HCT116 (cell line): ENCODE data around the gene GPM6B. TPM values are rescaled to one million over a fixed set of nuclear protein-coding genes. Genes with fewer than 3 reads are reported as not detected.

Experiments
- ATAC-seq: fragments of 200-7000 bp; cut with Tn5 transposase; 2 replicates; pipeline ENCODE4 v1.9.1; 2020; ENCODE audit warnings: mild to moderate bottlenecking, moderate library complexity
- BruUV-seq: library from RNA; stranded (reverse); fragments of 400-500 nt; replicated peaks from 2 replicates; lab custom pipeline; 2021; lab: Mats Ljungman, UMichigan
- CTCF ChIA-PET: fragments of 300-600 bp; sonication (Branson Sonifier 250); formaldehyde crosslinking; loops from one replicate; lab custom pipeline; 2021; ENCODE audit warnings: antibody characterized with exemption; lab: Charles Lee
- POLR2A ChIA-PET: fragments of 300-600, 350-600 bp; sonication (Branson Sonifier 250); formaldehyde crosslinking; loops from one replicate; lab custom pipeline; 2021; ENCODE audit warnings: antibody characterized with exemption; lab: Charles Lee
- RAD21 ChIA-PET, 2 experiments: fragments of 300-600 bp; sonication (Branson Sonifier 250); formaldehyde crosslinking; loops; one replicate each; lab custom pipeline; 2023; ENCODE audit warnings: low total read pairs in 2 of 2; ENCODE audit not compliant: uncharacterized antibody in 2 of 2, unreplicated experiment in 2 of 2, low non-redundant PET in 1 of 2; lab: Charles Lee
- DNase-seq: peaks from one replicate; pipeline ENCODE4 v3.0.0-alpha.2; 2010; ENCODE audit warnings: low read depth, low spot score
- H2AFZ ChIP-seq: fragments of 200-600 bp; shearing (Covaris generic), sonication (generic); 2 replicates; pipeline ENCODE4 v1.6.1; 2017; ENCODE audit warnings: low read depth, mixed run types, mixed read lengths, antibody characterized with exemption, low read length; ENCODE audit not compliant: poor library complexity, severe bottlenecking
- H3K27ac ChIP-seq: 2 replicates; pipeline ENCODE4 v1.5.1; 2012; ENCODE audit warnings: low read depth, low read length
- H3K27me3 ChIP-seq: fragments of 200-600 bp; sonication (generic); 2 replicates; pipeline ENCODE4 v1.6.1; 2016; ENCODE audit warnings: mixed run types, low read length, mixed read lengths; ENCODE audit not compliant: insufficient read depth
- H3K36me3 ChIP-seq, 2 experiments: fragments of 200-500 bp in 1 of 2; fragments of 200-600 bp in 1 of 2; sonication (Bioruptor generic) in 1 of 2; sonication (generic) in 1 of 2; 2 replicates each; pipeline versions ENCODE4 v1.5.1 to v1.6.1; 2014 to 2016; ENCODE audit warnings: low read length in 2 of 2, inconsistent platforms in 1 of 2, mixed read lengths in 1 of 2, mixed run types in 1 of 2; ENCODE audit not compliant: insufficient read depth in 2 of 2, control insufficient read depth in 1 of 2
- H3K4me1 ChIP-seq, 2 experiments: fragments of 200-600 bp in 1 of 2; sonication (generic) in 1 of 2; 2 replicates each; pipeline versions ENCODE4 v1.5.1 to v1.6.1; 2012 to 2017; ENCODE audit warnings: low read length in 2 of 2, inconsistent platforms in 1 of 2, mild to moderate bottlenecking in 1 of 2, mixed read lengths in 1 of 2, mixed run types in 1 of 2, moderate library complexity in 1 of 2; ENCODE audit not compliant: insufficient read depth in 2 of 2, control insufficient read depth in 1 of 2
- H3K4me2 ChIP-seq: fragments of 200-600 bp; sonication (generic); 2 replicates; pipeline ENCODE4 v1.6.1; 2017; ENCODE audit warnings: mixed run types, low read length, mixed read lengths
- H3K4me3 ChIP-seq, 2 experiments: fragments of 200-600 bp in 1 of 2; sonication (generic) in 1 of 2; replicated peaks in 1 of 2; 2 replicates each; pipeline ENCODE4 v1.5.1; 2011 to 2016; ENCODE audit warnings: low read length in 2 of 2, control low read depth in 1 of 2, low read depth in 1 of 2, mild to moderate bottlenecking in 1 of 2, mixed read lengths in 1 of 2, mixed run types in 1 of 2
- H3K79me2 ChIP-seq: fragments of 200-600 bp; sonication (generic); 2 replicates; pipeline ENCODE4 v1.6.1; 2017; ENCODE audit warnings: mild to moderate bottlenecking, mixed run types, low read length, moderate library complexity, mixed read lengths; ENCODE audit not compliant: insufficient read depth
- H3K9ac ChIP-seq: fragments of 200-600 bp; sonication (generic); 2 replicates; pipeline ENCODE4 v1.6.1; 2016; ENCODE audit warnings: low read length, mixed read lengths
- H3K9me2 ChIP-seq: fragments of 200-600 bp; sonication (generic), shearing (Covaris generic); 2 replicates; pipeline ENCODE4 v1.6.1; 2017; ENCODE audit warnings: mixed run types, mild to moderate bottlenecking, moderate library complexity; ENCODE audit not compliant: insufficient read depth
- H3K9me3 ChIP-seq, 2 experiments: fragments of 200-500 bp in 1 of 2; fragments of 200-600 bp in 1 of 2; sonication (Bioruptor generic) in 1 of 2; sonication (generic) in 1 of 2; 2 replicates each; pipeline ENCODE4 v1.6.1; 2014 to 2017; ENCODE audit warnings: low read length in 2 of 2, mixed read lengths in 2 of 2, inconsistent platforms in 1 of 2, low read depth in 1 of 2, mild to moderate bottlenecking in 1 of 2, mixed run types in 1 of 2, moderate library complexity in 1 of 2; ENCODE audit not compliant: control insufficient read depth in 1 of 2, insufficient read depth in 1 of 2
- H4K20me1 ChIP-seq: fragments of 200-600 bp; sonication (generic), shearing (Covaris generic); 2 replicates; pipeline ENCODE4 v1.6.1; 2017; ENCODE audit warnings: mixed run types, mild to moderate bottlenecking, moderate library complexity; ENCODE audit not compliant: insufficient read depth
- CBX3 ChIP-seq: IDR thresholded peaks from 2 replicates; pipeline ENCODE4 v1.6.1; 2012; ENCODE audit warnings: low read depth
- CEBPB ChIP-seq: IDR thresholded peaks from 2 replicates; pipeline ENCODE4 v1.6.1; 2012; ENCODE audit warnings: low read depth
- CTCF ChIP-seq, 3 experiments: fragments of 200-600 bp in 1 of 3; sonication (generic) in 1 of 3; IDR thresholded peaks in 2 of 3; conservative IDR thresholded peaks in 1 of 3; 2 replicates each; pipeline ENCODE4 v1.5.1; 2012 to 2017; ENCODE audit warnings: low read depth in 2 of 3, low read length in 2 of 3, antibody characterized with exemption in 1 of 3, borderline replicate concordance in 1 of 3, control low read depth in 1 of 3, mild to moderate bottlenecking in 1 of 3, mixed read lengths in 1 of 3, mixed run types in 1 of 3, moderate library complexity in 1 of 3; ENCODE audit not compliant: insufficient read depth in 1 of 3
- EGR1 ChIP-seq: IDR thresholded peaks from 2 replicates; pipeline ENCODE4 v1.6.1; 2012; ENCODE audit warnings: low read depth
- EZH2 ChIP-seq: fragments of 200-600 bp; sonication (generic); IDR thresholded peaks from 2 replicates; pipeline ENCODE4 v1.6.1; 2017; ENCODE audit warnings: antibody characterized with exemption, mixed run types
- FOSL1 ChIP-seq: IDR thresholded peaks from 2 replicates; pipeline ENCODE4 v1.6.1; 2012; ENCODE audit warnings: low read depth
- JUND ChIP-seq: IDR thresholded peaks from 2 replicates; pipeline ENCODE4 v1.6.1; 2012
- MAX ChIP-seq: IDR thresholded peaks from 2 replicates; pipeline ENCODE4 v1.6.1; 2012
- RAD21 ChIP-seq: IDR thresholded peaks from 2 replicates; pipeline ENCODE4 v1.6.1; 2012; ENCODE audit warnings: low read depth, mild to moderate bottlenecking
- SRF ChIP-seq: IDR thresholded peaks from 2 replicates; pipeline ENCODE4 v1.6.1; 2012; ENCODE audit warnings: low read depth
- TCF7L2 ChIP-seq: IDR thresholded peaks from 2 replicates; pipeline ENCODE4 v1.7.0; 2011; ENCODE audit warnings: borderline replicate concordance, inconsistent platforms; ENCODE audit not compliant: insufficient read depth, insufficient read length; ENCODE audit errors: extremely low read depth
- ZBTB33 ChIP-seq: IDR thresholded peaks from 2 replicates; pipeline ENCODE4 v1.6.1; 2011; ENCODE audit warnings: mild to moderate bottlenecking, low read length, moderate library complexity; ENCODE audit not compliant: insufficient replicate concordance; ENCODE audit errors: extremely low read depth
- ZNF274 ChIP-seq: fragments of 200-500 bp; sonication (Bioruptor generic); IDR thresholded peaks from 2 replicates; pipeline ENCODE4 v1.6.1; 2014; ENCODE audit warnings: mild to moderate bottlenecking, low read depth, low read length, inconsistent platforms
- intact Hi-C: fragments of 100-400 bp; cut with micrococcal nuclease; formaldehyde crosslinking; loops from 2 replicates; pipeline ENCODE4 v1.10.0; 2022
- total RNA-seq: library from RNA; stranded (reverse); gene quantifications from one replicate; pipeline ENCODE4 v1.2.1, GENCODE V29; 2021; ENCODE audit not compliant: unreplicated experiment

GPM6B gene
- total RNA-seq, 1 experiment from 2014 or later: 0.07 TPM

GRCh38 chrX:13821738-13822137 lies 4.8 kb upstream of the GPM6B start:
- Histone ChIP-seq H3K4me1 (no peaks in the 10 kb centered on the region), H3K27me3 (peaks cover 14% of the 10 kb centered on the region; the same call in 1 of the 2 replicates), H4K20me1 (no peaks in the 10 kb centered on the region), H3K36me3 (no peaks in the 10 kb centered on the region), H3K27ac (no peak overlapping the region), H3K9me3 (no peaks in the 10 kb centered on the region), H3K4me2 (no peak overlapping the region), H3K9ac (no peak overlapping the region), H3K4me3 (no peak overlapping the region), H3K79me2 (no peaks in the 10 kb centered on the region), H3K9me2 (no peaks in the 10 kb centered on the region), H2AFZ (no peak overlapping the region)
- ATAC-seq (no peak), DNase-seq (no peak)
- no TSS peak for BruUV-seq
- ChIA-PET POLR2A (no interaction called here), RAD21 (no interaction called here), CTCF (no interaction called here)
- intact Hi-C loops: no loop called here
- TF ChIP-seq CBX3: no peak

- POLR2A ChIA-PET: no interaction called here
- RAD21 ChIA-PET: no interaction called here
- H3K36me3 ChIP-seq: no peaks in the 10 kb centered on the region
- no peak for TF ChIP-seq JUND
- TF ChIP-seq MAX: no peak
- no peak for TF ChIP-seq FOSL1
- TF ChIP-seq CEBPB: no peak
- no peak for TF ChIP-seq RAD21
- TF ChIP-seq EZH2: no peak
- no peak for TF ChIP-seq TCF7L2
- TF ChIP-seq EGR1: no peak
- TF ChIP-seq ZNF274: no peak
- TF ChIP-seq SRF: no peak
- no peak for TF ChIP-seq ZBTB33
- TF ChIP-seq CTCF (IDR thresholded peaks at IDR 0.05 in 2 of 3, conservative IDR thresholded peaks at IDR 0.05 in 1 of 3; ENCODE audit: borderline replicate concordance in 1 of 3, insufficient read depth in 1 of 3, low read depth in 2 of 3, low read length in 2 of 3): no peak
- TF ChIP-seq CBX3: no peak
- TF ChIP-seq, all 23 proteins: peak for 0
- Histone ChIP-seq H3K79me2 (no peaks in the 10 kb centered on the region), H3K4me3 (no peak overlapping the region), H4K20me1 (no peaks in the 10 kb centered on the region), H3K4me1 (no peaks in the 10 kb centered on the region), H3K4me2 (no peak overlapping the region), H3K9me2 (no peaks in the 10 kb centered on the region), H3K27ac (no peak overlapping the region), H3K9ac (no peak overlapping the region), H3K9me3 (no peaks in the 10 kb centered on the region), H3K27me3 (peaks cover 29% of the 10 kb centered on the region), H2AFZ (no peak overlapping the region)
- intact Hi-C loops: no loop called here
- no peak for ATAC-seq
- BruUV-seq: no TSS peak
- CTCF ChIA-PET: no interaction called here
- no peak for DNase-seq
Measured at GRCh38 chrX:13816176-13816575, 717 bp downstream of the GPM6B start.
